OCI-M2 (cell line): ENCODE measurements around the gene ADARB1.

Experiments
- DNase-seq: peaks from one replicate; lab custom pipeline; 2025; ENCODE audit not compliant: unreplicated experiment; lab: John Stamatoyannopoulos, UW

Gene ADARB1

GRCh38 chr21:45261093-45261492, 186.7 kb downstream of the ADARB1 start:
- DNase-seq: no peak

DNA sequence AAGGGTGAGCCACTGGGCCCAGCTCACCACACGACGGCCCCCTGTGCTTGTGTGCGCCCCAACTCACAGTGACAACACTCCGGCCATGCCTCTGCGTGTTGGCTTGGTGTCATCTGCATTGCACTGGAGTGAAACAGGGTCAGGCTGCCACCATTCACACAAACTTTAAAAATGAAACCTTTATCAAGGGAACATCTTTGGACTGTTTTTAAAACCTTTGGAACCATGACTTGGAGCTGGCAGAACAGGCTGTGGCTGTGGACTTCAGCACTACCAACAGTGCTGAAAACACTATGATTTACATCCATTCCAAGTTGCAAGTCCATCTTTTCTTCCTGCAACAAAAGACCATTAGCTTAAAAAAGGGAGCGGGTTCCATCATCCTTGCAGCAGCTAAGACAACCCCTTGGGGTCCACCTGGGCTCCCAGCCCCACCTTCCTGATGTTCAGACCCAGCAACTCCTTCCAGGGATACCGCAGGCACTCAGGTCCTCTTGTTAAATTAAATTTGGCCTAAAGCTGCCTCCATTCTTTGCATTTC, 187.7 kb downstream of the ADARB1 start:
- DNase-seq: no peak

DNA sequence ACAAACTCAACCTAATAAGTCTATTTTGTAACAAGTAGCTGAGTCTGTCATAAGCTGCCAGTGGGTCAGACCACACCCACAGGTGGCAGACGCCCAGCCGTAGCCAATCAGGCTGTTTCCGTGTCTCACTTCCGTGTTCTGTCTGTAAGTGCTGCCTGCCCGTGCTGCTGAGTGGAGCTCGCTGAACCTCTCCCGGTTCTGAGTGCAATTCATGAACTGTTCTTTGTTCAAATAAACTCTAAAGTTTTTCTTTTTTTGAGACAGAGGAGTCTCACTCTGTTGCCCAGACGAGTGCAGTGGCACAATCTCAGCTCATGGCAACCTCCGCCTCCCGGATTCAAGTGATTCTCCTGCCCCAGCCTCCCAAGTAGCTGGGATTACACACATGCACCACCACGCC, 188.2 kb downstream of the ADARB1 start:
- DNase-seq: no peak

DNA sequence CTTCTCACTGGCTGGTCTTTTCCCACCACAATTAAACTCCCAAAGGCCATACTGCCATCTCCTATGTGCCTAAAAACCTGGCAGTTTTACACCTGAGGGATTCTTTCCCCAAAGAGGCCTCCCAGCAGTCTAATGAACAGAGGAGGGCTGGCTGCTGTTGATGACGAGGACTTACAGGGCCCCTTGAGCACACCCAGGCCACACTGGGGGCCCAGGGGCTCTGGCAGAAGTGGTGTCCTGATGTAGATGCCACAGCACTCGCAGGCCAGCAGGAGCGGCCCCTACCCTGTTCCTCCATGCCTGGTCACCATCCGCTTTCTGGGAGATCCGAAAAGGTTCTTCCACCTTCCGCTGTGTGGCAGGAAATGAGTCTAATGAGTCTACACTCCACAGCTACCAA, 189.2 kb downstream of the ADARB1 start:
- DNase-seq: no peak

GRCh38 chr21:45264146-45264911, 189.9 kb downstream of the ADARB1 start:
- DNase-seq: no peak

DNA sequence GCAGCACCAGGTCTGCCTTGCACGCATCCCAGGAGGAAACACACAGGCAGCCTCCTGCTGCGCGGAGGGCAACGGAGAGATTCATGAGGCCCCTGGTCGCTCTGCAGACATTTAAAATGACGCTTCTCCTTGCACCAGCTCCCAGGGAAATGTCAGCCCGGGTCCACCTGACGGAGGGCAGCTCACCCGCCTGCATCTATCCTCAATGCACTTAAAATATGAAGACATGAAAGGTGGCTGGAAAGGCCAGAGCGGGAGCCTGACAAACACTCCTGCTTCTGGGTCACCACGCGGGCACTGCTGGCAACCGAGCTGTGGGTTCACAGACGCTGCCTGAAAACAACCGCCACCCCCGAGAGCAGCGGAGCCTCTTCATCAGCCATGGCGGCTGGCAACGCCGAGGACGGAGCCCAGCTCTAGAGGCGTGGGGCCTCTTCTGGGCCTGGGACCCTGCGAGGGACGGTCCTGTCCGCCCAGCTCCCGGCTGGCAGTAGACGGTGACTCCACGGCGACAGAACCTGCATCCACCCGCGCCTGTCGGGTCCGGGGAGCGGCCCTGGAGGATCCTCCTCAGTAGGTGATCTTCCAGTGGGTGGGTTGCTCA, 190.6 kb downstream of the ADARB1 start:
- DNase-seq: no peak

DNA sequence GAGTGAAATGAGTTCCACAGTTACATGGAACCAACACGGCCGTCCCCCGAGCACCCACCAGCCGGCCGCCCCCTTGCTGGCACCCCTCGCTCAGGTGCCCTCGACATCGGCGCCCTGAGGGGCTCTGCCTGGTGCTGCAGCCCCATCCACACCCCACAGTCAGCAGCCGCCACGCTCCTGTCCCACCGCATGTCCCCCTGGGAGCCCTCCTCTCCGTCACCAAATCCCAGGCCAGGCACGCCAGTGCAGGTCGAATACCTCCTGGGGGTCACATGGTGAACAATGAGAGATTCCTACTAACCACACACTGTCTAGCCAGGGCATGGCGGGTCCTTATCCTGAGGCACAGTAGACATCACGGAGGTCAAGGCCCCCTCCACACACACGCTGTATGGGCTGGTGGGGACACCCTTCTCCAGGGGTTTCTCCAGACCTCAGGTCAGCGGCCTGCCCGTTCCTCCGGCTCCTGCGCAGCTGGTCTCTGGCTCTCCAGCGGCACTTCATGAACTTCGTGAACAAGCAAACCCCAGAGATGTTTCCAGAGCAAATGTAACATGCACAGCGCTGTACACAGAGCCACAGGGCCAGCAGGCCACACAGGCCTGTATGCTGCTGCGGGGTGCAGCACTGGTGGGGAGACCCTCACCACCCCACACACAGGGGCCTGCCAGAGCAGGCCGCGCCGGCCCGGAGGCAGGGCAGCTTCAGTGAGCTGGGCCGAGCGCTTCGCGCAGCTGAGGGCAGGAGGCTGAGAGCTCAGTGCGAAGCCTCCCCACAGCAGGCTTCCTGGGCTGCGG, 191.5 kb downstream of the ADARB1 start:
- no peak for DNase-seq

- DNase-seq: no peak
These were observed 192.4 kb downstream of the ADARB1 start for GRCh38 chr21:45266518-45267389.

GRCh38 chr21:45267390-45267760, 193.0 kb downstream of the ADARB1 start:
- no peak for DNase-seq

GRCh38 chr21:45269861-45270260, 195.5 kb downstream of the ADARB1 start:
- DNase-seq: no peak

GRCh38 chr21:45270306-45270821, 196.0 kb downstream of the ADARB1 start:
- no peak for DNase-seq
